Measurements from ENCODE around the gene STRBP.
"Not testable (repeated sequence)": the region's sequence is repeated elsewhere in the genome, so short reads cannot be mapped to it uniquely, and the experiment has no call there.

STRBP gene

GRCh38 chr9:123268465-123269259 lies at the start of gene STRBP:
Gene STRBP, minus strand, starts transcription at chr9:123268586. Its CDS starts 84,452 bp downstream, at chr9:123184134.
- DNase-seq: peak; percentile 87

GRCh38 chr9:123316053-123316718 lies 47.8 kb upstream of the STRBP start:
- DNase-seq: no peak

- no peak for DNase-seq
Observed at GRCh38 chr9:123315635-123316034, 47.2 kb upstream of the STRBP start.

GRCh38 chr9:123314617-123315016 lies 46.2 kb upstream of the STRBP start:
- no peak for DNase-seq

GRCh38 chr9:123312306-123312877 lies 44.0 kb upstream of the STRBP start:
- DNase-seq: no peak

- DNase-seq: no peak
Observed at GRCh38 chr9:123311250-123311752, 42.9 kb upstream of the STRBP start.

GRCh38 chr9:123310551-123311249 lies 42.3 kb upstream of the STRBP start:
- no peak for DNase-seq

- DNase-seq: no peak
Observed at GRCh38 chr9:123309611-123310010, 41.2 kb upstream of the STRBP start.

GRCh38 chr9:123305879-123306278 lies 37.5 kb upstream of the STRBP start:
- no peak for DNase-seq

- no peak for DNase-seq
Observed at GRCh38 chr9:123304340-123304691, 35.9 kb upstream of the STRBP start.

GRCh38 chr9:123302348-123303214 lies 34.2 kb upstream of the STRBP start:
- no peak for DNase-seq

- DNase-seq: not testable (repeated sequence)
Observed at GRCh38 chr9:123301936-123302335, 33.5 kb upstream of the STRBP start.

- DNase-seq: no peak
Observed at GRCh38 chr9:123300554-123300953, 32.2 kb upstream of the STRBP start.

- no peak for DNase-seq
Observed at GRCh38 chr9:123299558-123300126, 31.3 kb upstream of the STRBP start.

- no peak for DNase-seq
Observed at GRCh38 chr9:123296174-123296573, 27.8 kb upstream of the STRBP start.

- no peak for DNase-seq
Observed at GRCh38 chr9:123291736-123292135, 23.4 kb upstream of the STRBP start.

- no peak for DNase-seq
Observed at GRCh38 chr9:123290764-123291163, 22.4 kb upstream of the STRBP start.

GRCh38 chr9:123287639-123288038 lies 19.3 kb upstream of the STRBP start:
- DNase-seq: no peak

GRCh38 chr9:123286324-123286723 lies 17.9 kb upstream of the STRBP start:
- DNase-seq: no peak

GRCh38 chr9:123284656-123285055 lies 16.3 kb upstream of the STRBP start:
- no peak for DNase-seq

GRCh38 chr9:123283455-123283854 lies 15.1 kb upstream of the STRBP start:
- no peak for DNase-seq

- DNase-seq: no peak
Observed at GRCh38 chr9:123283048-123283408, 14.6 kb upstream of the STRBP start.

All from DMS79 treated with DMSO at 0.1 percent for 48 hours (cell line).